ENCODE measurements around the gene ANXA5.

The ANXA5 gene

GRCh38 chr4:121642876-121643585, 53.7 kb downstream of the ANXA5 start:
- DNase-seq (ENCODE audit: low read depth in 3 of 3) = no peak

- DNase-seq (ENCODE audit: low read depth in 3 of 3) = no peak
Observed at GRCh38 chr4:121642292-121642691, 54.5 kb downstream of the ANXA5 start.

- no peak for DNase-seq (ENCODE audit: low read depth in 3 of 3)
Observed at GRCh38 chr4:121633653-121634052, 63.1 kb downstream of the ANXA5 start.

- DNase-seq (ENCODE audit: low read depth in 3 of 3) = no peak
Observed at GRCh38 chr4:121632636-121633035, 64.1 kb downstream of the ANXA5 start.

Measured in stimulated activated CD4-positive, alpha-beta T cell treated with anti-CD3 and anti-CD28 coated beads, TNF-alpha, amount 100 ng/mL, for 48 hours (primary cell).